DOHH2 (cell line): ENCODE results near the gene SPNS1.

ENCODE experiments used
- H3F3A ChIP-seq: fragments of 200-600 bp; sonication (generic), shearing (Covaris generic); 2 replicates; pipeline ENCODE4 v1.6.0; 2016; ENCODE audit warnings: antibody characterized with exemption, mild to moderate bottlenecking; ENCODE audit not compliant: control insufficient read depth, insufficient read depth
- H3K27ac ChIP-seq: fragments of 200-600 bp; sonication (generic); 2 replicates; pipeline ENCODE4 v1.5.1; 2014; ENCODE audit warnings: low read depth, mild to moderate bottlenecking, low read length, moderate library complexity
- H3K27me3 ChIP-seq: fragments of 200-600 bp; sonication (generic); 2 replicates; pipeline ENCODE4 v1.6.1; 2014; ENCODE audit warnings: mild to moderate bottlenecking, low read length, mixed read lengths; ENCODE audit not compliant: control insufficient read depth
- H3K36me3 ChIP-seq: fragments of 200-600 bp; sonication (generic); 2 replicates; pipeline ENCODE4 v1.6.1; 2014; ENCODE audit warnings: mild to moderate bottlenecking, low read length, moderate library complexity, mixed read lengths; ENCODE audit not compliant: control insufficient read depth
- H3K4me1 ChIP-seq: fragments of 200-600 bp; sonication (generic); 2 replicates; pipeline ENCODE4 v1.6.1; 2014; ENCODE audit warnings: mild to moderate bottlenecking, low read length, mixed read lengths; ENCODE audit not compliant: control insufficient read depth
- H3K4me2 ChIP-seq: fragments of 200-600 bp; sonication (generic); 2 replicates; pipeline ENCODE4 v1.6.0; 2014; ENCODE audit warnings: mild to moderate bottlenecking, low read length, moderate library complexity
- H3K4me3 ChIP-seq: fragments of 200-600 bp; sonication (generic); 2 replicates; pipeline ENCODE4 v1.5.1; 2014; ENCODE audit warnings: mild to moderate bottlenecking, low read length, mixed read lengths
- H3K79me2 ChIP-seq: fragments of 200-600 bp; sonication (generic); 2 replicates; pipeline ENCODE4 v1.6.1; 2014; ENCODE audit warnings: mild to moderate bottlenecking, low read length, mixed read lengths; ENCODE audit not compliant: control insufficient read depth
- H3K9me2 ChIP-seq: fragments of 200-600 bp; sonication (generic); replicated peaks from 2 replicates; pipeline ENCODE4 v1.6.1; 2014; ENCODE audit warnings: mild to moderate bottlenecking, low read length, mixed read lengths; ENCODE audit not compliant: control insufficient read depth
- H3K9me3 ChIP-seq: fragments of 200-600 bp; sonication (generic); 2 replicates; pipeline ENCODE4 v1.6.1; 2014; ENCODE audit warnings: antibody characterized with exemption, low read length, mixed read lengths; ENCODE audit not compliant: control insufficient read depth, insufficient read depth
- H4K20me1 ChIP-seq: fragments of 200-600 bp; sonication (generic); 2 replicates; pipeline ENCODE4 v1.6.0; 2014; ENCODE audit warnings: low read depth, mild to moderate bottlenecking, antibody characterized with exemption, low read length, moderate library complexity; ENCODE audit not compliant: control insufficient read depth, insufficient read depth
- EZH2phosphoT487 ChIP-seq: fragments of 200-600 bp; sonication (generic); IDR thresholded peaks from 2 replicates; pipeline ENCODE4 v1.6.1; 2017; ENCODE audit warnings: borderline replicate concordance, mild to moderate bottlenecking, antibody characterized with exemption, low read length, moderate library complexity, mixed read lengths
- TF ChIP-seq, protein P1 (sequence below): fragments of 200-600 bp; sonication (generic); IDR thresholded peaks from one replicate; pipeline ENCODE4 v1.5.1; 2014; ENCODE audit warnings: antibody characterized with exemption, mild to moderate bottlenecking, low read depth, low read length; ENCODE audit not compliant: poor library complexity, severe bottlenecking

Gene SPNS1

GRCh38 chr16:28935924-28936783 lies 38.4 kb upstream of the SPNS1 start:
- Histone ChIP-seq H4K20me1 (peaks cover 11% of the 10 kb centered on the region; the same call in 1 of the 2 replicates), H3K9me2 (no peaks in the 10 kb centered on the region), H3K9me3 (no peaks in the 10 kb centered on the region; the same call in 1 of the 2 replicates), H3K4me2 (no peak overlapping the region), H3K4me3 (peak overlapping the region; percentile 19; the same call in 1 of the 2 replicates), H3F3A (peaks cover 30% of the 10 kb centered on the region), H3K36me3 (peaks cover 77% of the 10 kb centered on the region), H3K79me2 (peaks cover 47% of the 10 kb centered on the region), H3K27me3 (no peaks in the 10 kb centered on the region), H3K27ac (no peak overlapping the region), H3K4me1 (peaks cover 39% of the 10 kb centered on the region)
- TF ChIP-seq EZH2phosphoT487, result no peak
- TF ChIP-seq, protein P1, sequence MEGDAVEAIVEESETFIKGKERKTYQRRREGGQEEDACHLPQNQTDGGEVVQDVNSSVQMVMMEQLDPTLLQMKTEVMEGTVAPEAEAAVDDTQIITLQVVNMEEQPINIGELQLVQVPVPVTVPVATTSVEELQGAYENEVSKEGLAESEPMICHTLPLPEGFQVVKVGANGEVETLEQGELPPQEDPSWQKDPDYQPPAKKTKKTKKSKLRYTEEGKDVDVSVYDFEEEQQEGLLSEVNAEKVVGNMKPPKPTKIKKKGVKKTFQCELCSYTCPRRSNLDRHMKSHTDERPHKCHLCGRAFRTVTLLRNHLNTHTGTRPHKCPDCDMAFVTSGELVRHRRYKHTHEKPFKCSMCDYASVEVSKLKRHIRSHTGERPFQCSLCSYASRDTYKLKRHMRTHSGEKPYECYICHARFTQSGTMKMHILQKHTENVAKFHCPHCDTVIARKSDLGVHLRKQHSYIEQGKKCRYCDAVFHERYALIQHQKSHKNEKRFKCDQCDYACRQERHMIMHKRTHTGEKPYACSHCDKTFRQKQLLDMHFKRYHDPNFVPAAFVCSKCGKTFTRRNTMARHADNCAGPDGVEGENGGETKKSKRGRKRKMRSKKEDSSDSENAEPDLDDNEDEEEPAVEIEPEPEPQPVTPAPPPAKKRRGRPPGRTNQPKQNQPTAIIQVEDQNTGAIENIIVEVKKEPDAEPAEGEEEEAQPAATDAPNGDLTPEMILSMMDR, result no peak

DNA sequence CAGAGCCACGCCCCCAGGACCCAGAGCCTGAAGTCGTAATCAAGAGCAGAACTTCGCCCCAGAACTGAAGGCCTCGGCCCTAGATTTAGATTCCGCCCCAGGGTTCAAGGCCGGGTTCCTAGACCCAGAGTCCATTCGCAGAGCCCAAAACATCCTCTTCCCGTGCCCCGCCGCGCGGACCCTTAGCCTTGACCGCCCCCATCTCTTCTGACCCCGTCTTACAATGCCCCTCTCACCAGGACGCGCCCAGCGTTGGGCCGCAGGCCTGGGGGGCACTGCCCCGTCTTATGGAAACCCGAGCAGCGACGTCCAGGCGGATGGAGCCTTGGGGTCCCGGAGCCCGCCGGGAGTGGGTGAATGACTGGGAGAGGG lies 37.8 kb upstream of the SPNS1 start:
- no peak overlapping the region for H3K4me2 ChIP-seq
- H3K36me3 ChIP-seq, result peaks cover 77% of the 10 kb centered on the region

DNA sequence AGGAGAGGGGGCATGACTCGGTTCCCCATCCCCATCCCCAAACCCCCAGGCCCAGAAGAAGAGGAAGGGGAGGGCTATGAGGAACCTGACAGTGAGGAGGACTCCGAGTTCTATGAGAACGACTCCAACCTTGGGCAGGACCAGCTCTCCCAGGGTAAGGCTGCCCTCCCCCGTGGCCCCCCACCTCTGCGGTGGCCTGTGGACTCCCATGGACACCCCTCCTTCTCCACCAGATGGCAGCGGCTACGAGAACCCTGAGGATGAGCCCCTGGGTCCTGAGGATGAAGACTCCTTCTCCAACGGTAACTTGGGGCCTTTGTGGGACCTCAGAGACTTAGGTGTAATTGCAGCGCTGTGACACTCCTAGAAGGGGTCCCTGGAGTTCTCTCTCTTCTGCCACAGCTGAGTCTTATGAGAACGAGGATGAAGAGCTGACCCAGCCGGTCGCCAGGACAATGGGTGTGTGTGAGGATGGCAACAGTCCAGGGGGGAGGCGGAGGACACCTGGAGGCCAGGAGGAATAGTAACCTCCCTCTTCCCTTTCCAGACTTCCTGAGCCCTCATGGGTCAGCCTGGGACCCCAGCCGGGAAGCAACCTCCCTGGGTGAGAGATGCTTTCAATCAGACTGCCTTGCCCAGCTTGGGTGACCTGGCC lies 37.2 kb upstream of the SPNS1 start:
- Histone ChIP-seq H3K9me3 (no peaks in the 10 kb centered on the region; the same call in 1 of the 2 replicates), H3K27ac (no peak overlapping the region), H4K20me1 (peaks cover 11% of the 10 kb centered on the region; the same call in 1 of the 2 replicates), H3K9me2 (no peaks in the 10 kb centered on the region), H3K4me2 (no peak overlapping the region), H3K36me3 (peaks cover 72% of the 10 kb centered on the region), H3K79me2 (peaks cover 40% of the 10 kb centered on the region), H3F3A (peaks cover 29% of the 10 kb centered on the region), H3K4me1 (peaks cover 30% of the 10 kb centered on the region), H3K4me3 (no peak overlapping the region), H3K27me3 (no peaks in the 10 kb centered on the region)
- no peak for TF ChIP-seq EZH2phosphoT487
- TF ChIP-seq, protein P1, result no peak

More for the DNA sequence above, 37.8 kb upstream of the SPNS1 start:
- Histone ChIP-seq H3K9me3 (no peaks in the 10 kb centered on the region; the same call in 1 of the 2 replicates), H3K9me2 (no peaks in the 10 kb centered on the region), H4K20me1 (peaks cover 11% of the 10 kb centered on the region; the same call in 1 of the 2 replicates), H3K79me2 (peaks cover 46% of the 10 kb centered on the region), H3K4me3 (no peak overlapping the region), H3K27ac (no peak overlapping the region), H3K27me3 (no peaks in the 10 kb centered on the region), H3F3A (peaks cover 28% of the 10 kb centered on the region), H3K4me1 (peaks cover 33% of the 10 kb centered on the region)
- no peak for TF ChIP-seq EZH2phosphoT487
- TF ChIP-seq, protein P1, result no peak
